HPDE6-E6E7 (cell line): ENCODE results near the gene AAGAB.

ENCODE experiments used
- DNase-seq: peaks from one replicate; pipeline ENCODE4 v3.0.0; 2011; ENCODE audit warnings: missing footprints; ENCODE audit errors: extremely low spot score

AAGAB gene

GRCh38 chr15:67208396-67208795 lies 46.1 kb downstream of the AAGAB start:
- no peak for DNase-seq

GRCh38 chr15:67207555-67208207 lies 46.8 kb downstream of the AAGAB start:
- no peak for DNase-seq

- DNase-seq, result no peak
These were observed 51.5 kb downstream of the AAGAB start for GRCh38 chr15:67202991-67203390.

- DNase-seq, result no peak
These were observed 52.4 kb downstream of the AAGAB start for GRCh38 chr15:67202091-67202490.

DNA sequence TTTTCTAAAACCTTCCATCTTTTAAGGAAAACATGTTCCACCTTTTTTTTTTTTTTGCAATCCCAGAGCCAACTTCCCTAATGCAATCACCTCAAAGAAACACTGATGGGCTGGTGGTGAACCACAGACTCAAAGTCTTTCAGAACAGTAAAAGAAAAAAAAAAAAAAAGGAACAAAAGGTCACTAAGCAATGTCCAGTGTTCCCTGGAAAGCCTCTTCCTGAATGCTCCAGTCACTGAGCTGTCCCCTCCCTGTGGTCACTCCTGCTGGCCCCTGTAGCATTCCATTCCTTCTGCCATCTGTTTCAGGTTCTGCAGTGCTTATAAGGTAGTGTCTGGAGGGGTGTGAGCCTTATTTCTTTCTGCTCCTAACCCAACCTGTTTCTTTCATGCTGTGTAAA lies 53.3 kb downstream of the AAGAB start:
- DNase-seq, result no peak

DNA sequence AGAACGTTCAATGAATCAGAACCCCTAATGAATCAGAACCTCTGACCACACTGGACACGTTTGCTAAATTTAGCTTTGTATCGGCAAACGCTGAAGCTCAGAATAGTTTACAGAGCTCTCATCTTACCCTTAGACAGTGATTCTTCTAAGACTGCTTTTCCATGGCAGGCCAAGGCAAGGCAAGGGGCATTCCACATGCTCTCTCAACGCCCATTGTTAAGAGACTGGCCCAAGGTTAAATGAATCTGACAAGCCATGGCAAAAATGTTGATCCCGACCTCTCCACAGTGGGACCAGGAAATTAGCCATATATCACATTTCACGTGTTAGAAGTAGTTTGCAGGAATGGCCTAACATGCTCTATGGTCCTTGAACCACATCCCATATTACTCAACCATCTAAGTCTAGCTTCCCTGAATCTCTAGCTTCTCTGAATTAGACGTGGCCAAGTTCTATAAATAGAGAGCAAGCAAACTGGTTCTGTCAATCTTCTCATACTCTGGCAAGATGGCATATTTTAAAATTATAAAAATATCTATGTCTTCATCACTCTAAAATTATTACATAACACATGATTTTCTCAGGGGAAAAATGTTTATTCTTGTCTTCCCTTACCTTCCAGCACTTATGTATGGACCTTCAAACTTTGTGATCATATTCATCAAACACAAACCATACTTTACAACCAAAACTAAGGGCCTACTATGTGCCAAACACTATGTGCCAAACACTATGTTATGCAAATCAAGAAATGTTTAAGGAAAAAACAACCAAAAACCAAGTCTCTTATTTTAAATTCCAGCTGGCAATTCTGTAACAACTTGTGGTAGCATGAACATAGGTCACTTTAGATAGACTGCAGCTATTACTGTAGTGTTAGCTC lies 54.3 kb downstream of the AAGAB start:
- DNase-seq, result no peak

DNA sequence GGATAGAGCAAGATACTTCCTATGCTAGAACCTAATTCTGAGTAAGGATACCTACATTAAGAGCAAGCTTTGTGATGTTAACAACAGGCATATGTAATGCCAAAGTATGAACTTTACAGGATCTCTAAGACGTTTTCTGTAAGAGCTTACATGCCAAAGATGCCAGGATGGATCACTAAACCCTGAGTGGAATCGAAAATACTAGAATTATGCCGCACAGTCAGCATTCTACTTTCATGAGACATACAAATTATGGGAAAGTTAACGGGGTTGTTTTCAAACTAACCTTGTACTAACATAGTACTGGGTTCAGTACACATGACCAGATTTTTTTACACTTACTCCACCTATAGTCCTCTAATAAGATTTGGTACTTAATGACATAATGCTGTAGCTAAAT lies 55.1 kb downstream of the AAGAB start:
- no peak for DNase-seq

GRCh38 chr15:67198157-67198754 lies 56.2 kb downstream of the AAGAB start:
- DNase-seq, result no peak

DNA sequence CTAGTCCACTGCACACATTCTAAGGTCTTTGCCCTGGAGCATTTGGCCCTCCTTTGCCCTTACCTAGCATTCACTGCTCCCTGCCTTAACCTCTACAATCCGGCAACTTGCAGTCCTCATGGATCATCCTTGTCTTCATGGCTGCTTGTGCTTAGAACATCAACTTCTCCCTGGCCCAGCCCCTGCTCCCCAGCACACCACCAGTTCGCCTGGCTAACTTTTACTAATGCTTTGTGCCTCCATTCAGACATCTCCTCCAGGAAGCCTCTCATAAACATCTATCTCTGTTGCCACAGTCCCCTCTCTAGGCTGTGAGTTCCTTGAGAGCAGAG lies 57.1 kb downstream of the AAGAB start:
- no peak for DNase-seq

DNA sequence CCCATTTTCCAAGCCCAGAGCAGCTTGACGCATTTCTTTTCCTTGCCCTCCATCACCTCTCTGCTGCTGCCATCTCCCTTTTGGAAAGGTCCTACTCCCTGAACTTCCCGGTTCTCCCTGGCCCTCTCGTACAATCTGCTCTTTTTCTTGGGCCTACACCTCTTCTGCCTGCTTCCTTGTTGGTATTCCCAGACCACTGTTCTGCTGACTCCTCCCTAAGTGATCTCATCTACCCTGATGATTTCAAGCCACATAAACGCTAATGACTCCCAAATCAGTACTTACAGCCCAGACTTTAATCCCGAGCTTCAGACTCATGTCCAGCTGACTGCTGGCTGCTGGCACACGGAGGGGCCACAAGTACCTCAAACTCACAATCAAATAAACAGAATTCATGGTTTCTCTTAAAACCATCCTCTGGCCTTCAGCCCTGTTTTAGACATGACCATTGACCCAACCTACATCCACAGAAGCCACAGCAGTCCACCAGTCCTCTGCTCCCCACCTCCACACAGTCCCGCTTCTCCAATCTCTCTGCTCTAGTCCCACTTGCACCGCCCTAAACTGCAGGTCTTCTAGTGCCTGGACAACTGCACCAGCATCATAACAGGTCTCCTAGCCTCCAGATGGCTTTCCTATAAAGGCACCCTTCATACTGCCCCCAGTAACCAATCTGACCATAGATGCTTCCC lies 57.6 kb downstream of the AAGAB start:
- DNase-seq, result no peak

- DNase-seq, result no peak
These were observed 58.2 kb downstream of the AAGAB start for GRCh38 chr15:67196222-67196621.

DNA sequence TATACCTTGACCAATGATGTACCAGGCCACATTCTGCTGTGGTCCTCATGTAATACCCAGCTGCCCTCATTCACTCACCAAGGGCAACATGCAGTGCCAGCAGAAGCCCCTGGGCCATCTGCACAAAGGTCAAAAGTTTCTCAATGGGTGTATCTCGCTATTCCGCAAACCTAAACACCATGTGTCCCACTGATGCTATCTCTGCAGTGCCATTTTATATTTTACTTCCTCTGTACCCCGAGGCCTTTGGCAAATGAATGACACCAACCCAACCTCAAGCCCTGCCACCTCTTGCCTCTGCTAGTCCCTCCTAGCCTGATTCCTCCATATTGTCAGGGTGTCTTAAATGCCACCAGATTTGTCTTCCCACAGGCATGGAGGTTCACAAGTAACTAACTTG lies 59.2 kb downstream of the AAGAB start:
- no peak for DNase-seq

- DNase-seq, result no peak
These were observed 60.0 kb downstream of the AAGAB start for GRCh38 chr15:67194171-67195114.

DNA sequence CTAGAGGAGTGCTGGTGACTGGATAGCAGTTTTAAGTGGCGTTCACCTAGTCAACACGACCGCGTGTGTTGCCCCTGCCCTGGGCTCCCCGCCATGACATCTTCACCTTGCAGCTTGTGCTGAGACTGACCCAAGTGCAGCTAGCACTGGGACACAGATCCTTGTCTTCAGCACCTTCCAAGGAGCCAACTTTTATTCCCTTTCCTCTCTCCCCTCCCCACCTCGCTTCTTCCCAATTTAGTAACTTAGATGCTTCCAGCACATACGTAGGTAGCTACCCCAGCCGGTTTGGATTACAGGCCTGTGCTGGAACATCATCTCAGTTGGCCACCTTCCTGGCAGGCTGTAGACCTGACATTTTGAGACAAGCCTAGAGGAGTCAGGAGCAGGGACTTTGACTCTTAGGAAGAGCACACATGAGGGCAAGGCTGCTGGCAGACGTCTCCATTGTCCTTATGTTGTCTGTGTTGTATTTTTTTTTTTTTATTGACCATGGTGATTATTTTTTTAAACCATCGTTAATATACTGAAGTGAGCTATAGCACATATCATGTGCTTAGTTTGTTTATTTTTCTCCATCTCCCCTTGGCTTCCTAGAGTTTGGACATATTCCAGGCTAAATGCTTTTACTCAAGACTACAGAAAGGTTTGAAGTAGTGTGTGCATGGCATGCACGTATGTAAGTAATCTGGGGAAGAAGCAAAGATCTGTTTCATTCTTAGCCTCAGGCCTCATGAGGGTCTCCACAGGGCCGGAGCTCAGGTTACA lies 61.1 kb downstream of the AAGAB start:
- no peak for DNase-seq

DNA sequence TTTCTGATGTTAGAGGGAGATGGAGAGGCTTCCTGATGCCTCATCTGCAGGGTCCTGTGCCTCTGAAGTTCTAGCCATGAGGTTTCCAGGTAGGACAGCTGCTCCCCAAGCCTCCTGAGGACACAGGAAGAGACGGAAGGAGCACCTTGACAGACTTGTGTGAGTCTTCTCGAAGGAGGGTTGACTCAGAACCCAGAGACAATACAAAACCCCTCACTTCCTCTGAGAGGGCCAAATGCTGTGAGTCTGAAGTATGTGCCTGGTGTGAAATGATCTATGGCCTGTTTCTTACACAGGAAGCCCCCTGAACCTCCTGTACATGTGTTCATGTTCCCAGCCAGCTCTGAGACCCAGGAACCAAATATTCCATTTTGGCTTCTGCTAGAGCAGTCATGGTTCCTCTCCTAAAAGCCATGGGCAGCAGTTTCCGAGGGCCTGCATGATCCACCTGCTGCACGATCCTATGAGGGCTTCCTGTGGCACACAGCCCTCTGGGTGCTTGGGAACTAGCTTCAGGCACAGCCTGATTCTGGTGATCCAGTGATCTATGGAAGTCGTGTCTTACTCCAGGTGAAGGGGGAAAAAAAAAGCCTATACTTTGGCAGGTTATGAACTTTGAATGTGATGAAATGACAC lies 62.2 kb downstream of the AAGAB start:
- no peak for DNase-seq

GRCh38 chr15:67190813-67191212 lies 63.6 kb downstream of the AAGAB start:
- DNase-seq, result no peak

GRCh38 chr15:67190326-67190725 lies 64.1 kb downstream of the AAGAB start:
- DNase-seq, result no peak

- no peak for DNase-seq
These were observed 65.0 kb downstream of the AAGAB start for GRCh38 chr15:67189326-67190051.

GRCh38 chr15:67188551-67189218 lies 65.8 kb downstream of the AAGAB start:
- no peak for DNase-seq
